ENCODE data around the gene WDR70.
"Not testable (repeated sequence)": the region's sequence is repeated elsewhere in the genome, so short reads cannot be mapped to it uniquely, and the experiment has no call there.

DNA sequence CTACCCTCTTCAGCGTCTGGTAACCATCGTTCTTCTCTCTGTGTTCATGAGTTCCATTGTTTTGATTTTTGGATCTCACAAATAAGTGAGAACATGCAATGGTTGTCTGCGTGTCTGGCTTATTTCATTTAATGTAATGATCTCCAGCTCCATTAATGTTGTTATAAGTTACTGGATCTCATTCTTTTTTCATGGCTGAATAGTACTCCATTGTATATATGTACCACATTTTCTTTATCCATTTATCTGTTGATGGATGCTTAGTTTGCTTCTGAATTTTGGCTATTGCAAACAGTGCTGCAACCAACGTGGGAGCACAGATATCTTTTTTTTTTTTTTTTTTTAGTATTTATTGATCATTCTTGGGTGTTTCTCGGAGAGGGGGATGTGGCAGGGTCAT lies 139.2 kb downstream of the WDR70 start:
- not testable (repeated sequence) for TF ChIP-seq EP300 (IDR thresholded peaks at IDR 0.05; ENCODE audit: low read depth); POLR2AphosphoS5 (IDR thresholded peaks at IDR 0.05); POLR2A (IDR thresholded peaks at IDR 0.05)
- TF ChIP-seq, protein P1, sequence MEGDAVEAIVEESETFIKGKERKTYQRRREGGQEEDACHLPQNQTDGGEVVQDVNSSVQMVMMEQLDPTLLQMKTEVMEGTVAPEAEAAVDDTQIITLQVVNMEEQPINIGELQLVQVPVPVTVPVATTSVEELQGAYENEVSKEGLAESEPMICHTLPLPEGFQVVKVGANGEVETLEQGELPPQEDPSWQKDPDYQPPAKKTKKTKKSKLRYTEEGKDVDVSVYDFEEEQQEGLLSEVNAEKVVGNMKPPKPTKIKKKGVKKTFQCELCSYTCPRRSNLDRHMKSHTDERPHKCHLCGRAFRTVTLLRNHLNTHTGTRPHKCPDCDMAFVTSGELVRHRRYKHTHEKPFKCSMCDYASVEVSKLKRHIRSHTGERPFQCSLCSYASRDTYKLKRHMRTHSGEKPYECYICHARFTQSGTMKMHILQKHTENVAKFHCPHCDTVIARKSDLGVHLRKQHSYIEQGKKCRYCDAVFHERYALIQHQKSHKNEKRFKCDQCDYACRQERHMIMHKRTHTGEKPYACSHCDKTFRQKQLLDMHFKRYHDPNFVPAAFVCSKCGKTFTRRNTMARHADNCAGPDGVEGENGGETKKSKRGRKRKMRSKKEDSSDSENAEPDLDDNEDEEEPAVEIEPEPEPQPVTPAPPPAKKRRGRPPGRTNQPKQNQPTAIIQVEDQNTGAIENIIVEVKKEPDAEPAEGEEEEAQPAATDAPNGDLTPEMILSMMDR (IDR thresholded peaks at IDR 0.05): not testable (repeated sequence)

All from transverse colon (tissue), 4 donors.